Activated CD4-positive, alpha-beta T cell treated with anti-CD3 and anti-CD28 coated beads, Interleukin-2, Interleukin-6, amounts not matched to agents 100 ng/mL and 50 ng/mL, durations not matched to agents 16 hours and 8 hours (primary cell): Measurements from ENCODE around the gene GLIS1.

ENCODE experiments used
- DNase-seq: peaks from one replicate; pipeline ENCODE4 v3.0.0-alpha.2; 2020

The GLIS1 gene

GRCh38 chr1:53735681-53736080 lies 3.3 kb downstream of the GLIS1 start:
- DNase-seq: no peak

GRCh38 chr1:53735261-53735660 lies 3.7 kb downstream of the GLIS1 start:
- DNase-seq: no peak

- DNase-seq: no peak
Measured at GRCh38 chr1:53734650-53735211, 4.2 kb downstream of the GLIS1 start.

GRCh38 chr1:53733975-53734649 lies 4.9 kb downstream of the GLIS1 start:
- no peak for DNase-seq

GRCh38 chr1:53733447-53733931 lies 5.5 kb downstream of the GLIS1 start:
- no peak for DNase-seq

- DNase-seq: no peak
Measured at GRCh38 chr1:53732912-53733317, 6.0 kb downstream of the GLIS1 start.

- DNase-seq: no peak
Measured at GRCh38 chr1:53732409-53732808, 6.6 kb downstream of the GLIS1 start.

- DNase-seq: no peak
Measured at GRCh38 chr1:53731779-53732305, 7.1 kb downstream of the GLIS1 start.

GRCh38 chr1:53731043-53731600 lies 7.8 kb downstream of the GLIS1 start:
- DNase-seq: no peak

- DNase-seq: no peak
Measured at GRCh38 chr1:53730224-53730865, 8.6 kb downstream of the GLIS1 start.

- no peak for DNase-seq
Measured at GRCh38 chr1:53729456-53730223, 9.3 kb downstream of the GLIS1 start.

- no peak for DNase-seq
Measured at GRCh38 chr1:53728702-53729455, 10.1 kb downstream of the GLIS1 start.

- DNase-seq: no peak
Measured at GRCh38 chr1:53728196-53728595, 10.8 kb downstream of the GLIS1 start.

- DNase-seq: no peak
Measured at GRCh38 chr1:53727461-53728092, 11.4 kb downstream of the GLIS1 start.

- no peak for DNase-seq
Measured at GRCh38 chr1:53726009-53726600, 12.9 kb downstream of the GLIS1 start.

- no peak for DNase-seq
Measured at GRCh38 chr1:53725238-53725689, 13.7 kb downstream of the GLIS1 start.

GRCh38 chr1:53722025-53722424 lies 16.9 kb downstream of the GLIS1 start:
- no peak for DNase-seq

- DNase-seq: no peak
Measured at GRCh38 chr1:53721088-53721487, 17.9 kb downstream of the GLIS1 start.

GRCh38 chr1:53719469-53719868 lies 19.5 kb downstream of the GLIS1 start:
- DNase-seq: no peak

GRCh38 chr1:53718443-53718842 lies 20.5 kb downstream of the GLIS1 start:
- no peak for DNase-seq
